ENCODE results near the gene TULP4.
"Not testable (repeated sequence)": the region's sequence is repeated elsewhere in the genome, so short reads cannot be mapped to it uniquely, and the experiment has no call there.

TULP4 gene

DNA sequence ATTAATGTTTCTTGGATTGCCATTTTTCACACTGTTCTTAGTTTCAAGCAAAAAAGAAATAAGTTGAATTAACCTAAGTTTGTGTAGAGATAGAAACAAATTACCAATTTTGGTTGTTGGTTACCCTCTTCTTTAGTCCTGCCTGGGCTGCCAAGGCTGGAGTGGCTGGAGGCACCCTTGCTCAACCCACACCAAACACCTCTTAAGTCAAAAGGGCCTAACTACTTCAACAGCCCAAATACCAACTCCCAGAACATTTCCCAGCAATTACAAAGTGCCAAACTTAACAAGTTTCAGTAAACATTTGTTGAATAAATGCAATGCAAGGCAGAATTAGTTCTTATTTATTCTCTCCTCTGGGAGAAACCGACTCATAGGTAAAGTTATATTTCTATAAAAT, 209.5 kb downstream of the TULP4 start:
- DNase-seq (ENCODE audit: low read depth in 1 of 2, low spot score in 1 of 2): no peak

DNA sequence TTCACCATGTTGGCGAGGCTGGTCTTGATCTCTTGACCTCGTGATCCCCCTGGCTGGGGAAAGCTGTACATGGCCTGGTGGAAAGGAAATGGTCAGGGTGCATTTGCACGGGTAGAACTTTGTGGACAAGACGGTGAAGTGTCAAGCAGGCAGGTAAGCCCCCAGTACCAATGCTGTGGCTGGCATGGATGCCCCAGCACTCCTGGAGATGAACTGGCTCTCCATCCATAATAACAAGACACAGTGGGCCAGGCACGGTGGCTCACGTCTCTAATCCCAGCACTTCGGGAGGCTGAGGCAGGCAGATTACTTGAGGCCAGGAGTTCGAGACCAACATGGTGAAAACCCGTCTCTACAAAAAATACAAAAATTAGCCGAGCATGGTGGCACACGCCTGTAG, 210.4 kb downstream of the TULP4 start:
- no peak for DNase-seq (ENCODE audit: low read depth in 1 of 2, low spot score in 1 of 2)

DNA sequence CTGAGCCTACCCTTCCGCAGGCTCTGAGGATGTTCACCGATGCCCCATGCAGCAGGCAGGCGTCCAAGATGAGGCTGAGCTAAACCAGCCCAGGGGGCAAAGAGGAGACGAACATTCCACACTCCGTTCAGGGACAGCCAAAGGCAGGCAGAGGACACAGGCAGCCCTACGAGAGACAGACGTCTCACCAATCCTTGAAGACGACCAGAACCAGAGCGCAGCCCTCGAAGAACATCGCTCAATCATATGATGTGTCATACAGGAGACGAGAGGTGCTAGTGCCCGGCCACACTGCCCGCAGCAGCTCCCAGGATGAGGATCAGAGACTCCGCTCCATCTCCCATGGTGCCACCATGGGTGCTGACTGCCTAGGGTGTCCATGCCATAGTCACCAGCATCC, 212.0 kb downstream of the TULP4 start:
- no peak for DNase-seq (ENCODE audit: low read depth in 1 of 2, low spot score in 1 of 2)

DNA sequence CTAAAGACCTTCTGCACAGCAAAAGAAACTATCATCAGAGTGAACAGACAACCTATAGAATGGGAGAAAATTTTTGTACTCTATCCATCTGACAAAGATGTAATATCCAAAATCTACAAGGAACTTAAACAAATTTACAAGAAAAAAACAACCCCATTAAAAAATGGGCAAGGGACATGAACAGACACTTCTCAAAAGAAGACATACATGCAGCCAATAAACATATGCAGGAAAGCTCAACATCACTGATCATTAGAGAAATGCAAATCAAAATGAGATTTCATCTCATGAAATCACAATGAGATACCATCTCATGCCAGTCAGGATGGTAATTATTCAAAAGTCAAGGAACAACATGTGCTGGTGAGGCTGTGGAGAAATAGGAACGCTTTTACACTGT, 215.6 kb downstream of the TULP4 start:
- DNase-seq (ENCODE audit: low read depth in 1 of 2, low spot score in 1 of 2): not testable (repeated sequence)

GRCh38 chr6:158528826-158529225, 216.6 kb downstream of the TULP4 start:
- DNase-seq (ENCODE audit: low read depth in 1 of 2, low spot score in 1 of 2): no peak

DNA sequence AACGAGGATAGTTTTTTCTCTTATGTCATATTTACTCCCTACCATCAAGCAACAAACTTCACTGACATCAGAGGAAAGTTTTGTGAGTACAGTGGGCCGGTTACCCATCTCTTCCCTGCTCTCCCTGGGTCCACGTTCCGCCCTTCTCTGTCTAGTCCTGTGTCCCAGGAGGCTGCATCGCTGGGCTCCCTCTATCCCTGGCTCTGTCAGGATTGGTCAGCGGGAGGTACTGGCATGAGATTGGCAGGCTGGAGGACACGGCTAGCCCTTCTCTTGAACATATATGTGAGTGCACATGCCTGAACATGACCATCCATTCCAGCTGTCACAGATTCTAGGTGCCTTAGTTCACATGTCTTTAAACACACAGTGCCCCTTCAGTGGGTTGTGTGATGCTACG, 217.4 kb downstream of the TULP4 start:
- DNase-seq (ENCODE audit: low read depth in 1 of 2, low spot score in 1 of 2): no peak

DNA sequence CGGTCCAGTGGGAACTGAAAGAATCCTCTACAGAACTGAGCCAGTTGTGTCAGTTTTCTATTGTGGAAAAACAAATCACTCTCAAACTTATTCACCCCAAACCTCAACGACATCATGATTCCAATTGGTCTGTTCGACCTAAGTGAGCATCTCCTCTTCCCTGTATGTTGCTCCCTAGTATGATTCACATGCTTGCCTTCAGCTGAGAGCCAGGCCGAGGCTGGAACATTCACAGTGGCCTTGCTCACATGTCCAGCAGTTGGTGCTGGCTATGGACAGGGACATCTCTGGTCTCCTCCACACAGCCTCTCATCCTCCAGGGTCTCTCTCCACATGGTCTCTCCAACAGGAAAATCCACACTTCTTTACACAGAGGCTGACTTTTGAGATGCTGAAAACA, 219.3 kb downstream of the TULP4 start:
- DNase-seq (ENCODE audit: low read depth in 1 of 2, low spot score in 1 of 2): no peak

DNA sequence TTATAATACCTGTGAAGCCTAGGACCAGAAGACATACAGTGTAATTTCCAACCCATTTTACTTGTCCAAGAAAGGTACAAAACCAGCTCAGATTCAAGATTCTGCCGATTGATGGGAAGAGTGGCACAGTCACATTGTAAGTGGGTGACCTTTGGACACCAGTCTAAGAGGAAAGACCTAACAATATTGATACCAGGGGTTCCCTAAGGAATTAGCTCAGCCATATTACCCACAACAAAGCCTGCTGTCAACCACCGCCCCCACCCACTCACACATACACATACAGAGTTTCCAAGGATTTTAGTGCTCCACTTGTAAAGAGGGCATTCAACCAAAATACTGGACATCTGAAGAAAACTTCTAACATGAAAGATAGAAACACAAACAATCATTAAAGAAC, 219.7 kb downstream of the TULP4 start:
- no peak for DNase-seq (ENCODE audit: low read depth in 1 of 2, low spot score in 1 of 2)

DNA sequence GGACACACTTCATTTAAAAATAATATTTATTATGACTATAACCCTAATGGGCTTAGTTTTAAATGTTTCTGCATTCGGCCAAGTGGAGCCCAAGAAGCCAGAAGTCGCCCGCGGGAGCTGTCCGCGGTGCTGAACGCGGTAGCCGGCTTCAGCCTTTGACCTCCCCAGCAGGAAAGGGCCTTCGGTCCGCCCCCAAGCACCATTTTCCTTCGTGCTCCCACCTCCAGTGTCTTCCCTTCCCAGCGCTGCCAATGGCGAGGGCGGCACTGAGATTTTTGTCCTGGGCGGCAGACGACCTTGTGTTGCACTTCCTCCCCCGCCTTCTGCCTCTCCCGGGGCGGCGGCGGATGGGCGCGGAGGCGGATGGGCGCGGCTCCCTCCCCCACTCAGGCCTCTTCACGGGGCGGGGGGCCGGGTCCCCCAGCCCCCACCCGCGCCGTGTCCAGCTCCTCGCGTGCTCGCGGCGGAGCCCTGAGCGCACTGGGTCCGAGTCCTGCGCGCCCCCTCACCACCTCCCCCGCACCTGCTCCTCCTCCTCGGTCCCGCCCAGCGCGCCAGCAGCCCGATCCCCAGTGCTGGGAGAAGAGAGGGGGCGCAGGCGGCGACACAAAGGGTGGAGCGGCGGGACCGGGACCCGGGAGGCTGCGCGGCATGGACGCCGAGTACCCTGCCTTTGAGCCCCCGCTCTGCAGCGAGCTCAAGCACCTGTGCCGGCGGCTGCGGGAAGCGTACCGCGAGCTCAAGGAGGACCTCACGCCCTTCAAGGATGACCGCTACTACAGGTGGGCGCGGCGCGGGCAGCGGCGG, 224.0 kb downstream of the TULP4 start:
- peak; percentile 36 to 51 for DNase-seq (ENCODE audit: low read depth in 1 of 2, low spot score in 1 of 2)

- no peak for DNase-seq (ENCODE audit: low read depth in 1 of 2, low spot score in 1 of 2)
Measured at GRCh38 chr6:158536891-158537798, 224.9 kb downstream of the TULP4 start.

- DNase-seq (ENCODE audit: low read depth in 1 of 2, low spot score in 1 of 2): no peak
Measured at GRCh38 chr6:158538741-158539140, 226.5 kb downstream of the TULP4 start.

- DNase-seq (ENCODE audit: low read depth in 1 of 2, low spot score in 1 of 2): no peak
Measured at GRCh38 chr6:158539413-158539812, 227.1 kb downstream of the TULP4 start.

GRCh38 chr6:158539881-158540280, 227.6 kb downstream of the TULP4 start:
- no peak for DNase-seq (ENCODE audit: low read depth in 1 of 2, low spot score in 1 of 2)

DNA sequence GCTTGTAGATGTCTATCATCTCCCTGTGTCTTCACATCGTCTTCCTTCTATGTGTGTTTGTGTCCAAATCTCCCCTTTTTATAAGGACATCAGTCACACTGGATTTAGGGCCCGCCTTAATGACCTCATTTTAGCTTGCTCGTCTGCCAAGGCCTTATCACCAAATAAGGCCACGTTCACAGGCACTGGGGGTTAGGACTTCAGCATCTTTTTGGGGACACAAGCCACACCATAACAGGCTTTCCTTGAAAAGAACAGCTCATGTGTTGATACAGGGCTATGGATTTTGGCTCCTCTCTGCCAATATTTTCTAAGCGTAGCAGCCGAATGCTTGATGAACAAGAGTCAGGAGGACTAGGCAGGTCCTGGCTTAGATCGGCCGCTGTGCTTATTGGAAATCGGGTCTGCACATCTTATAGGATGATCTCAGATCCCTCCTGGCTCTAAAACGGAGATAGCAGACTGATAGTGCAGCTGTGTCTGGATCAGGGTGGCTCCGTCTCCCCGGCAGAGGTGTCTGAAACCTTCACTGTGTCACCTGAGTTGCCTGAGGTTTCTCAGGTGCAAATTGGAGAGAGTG, 231.4 kb downstream of the TULP4 start:
- no peak for DNase-seq (ENCODE audit: low read depth in 1 of 2, low spot score in 1 of 2)

DNA sequence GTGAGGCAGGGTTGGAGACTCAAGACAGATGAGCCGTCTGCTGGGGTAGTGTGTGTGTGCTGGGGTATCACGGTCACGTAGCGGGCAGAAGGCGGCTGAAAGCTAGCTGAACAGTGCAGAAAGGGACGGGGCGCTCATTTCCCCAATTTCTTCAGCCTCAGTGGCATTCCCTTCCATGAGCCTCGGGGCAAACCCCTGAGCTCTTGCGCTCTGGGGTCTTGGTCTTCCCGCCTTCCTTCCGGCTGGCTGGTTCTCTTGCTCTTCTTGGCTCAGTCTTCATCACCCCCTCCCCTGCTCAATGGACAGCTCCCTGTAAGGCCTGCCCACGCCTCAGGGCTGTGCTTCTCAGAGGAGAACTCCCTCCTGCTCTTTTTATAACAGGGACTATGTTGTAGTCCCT, 232.2 kb downstream of the TULP4 start:
- no peak for DNase-seq (ENCODE audit: low read depth in 1 of 2, low spot score in 1 of 2)

DNA sequence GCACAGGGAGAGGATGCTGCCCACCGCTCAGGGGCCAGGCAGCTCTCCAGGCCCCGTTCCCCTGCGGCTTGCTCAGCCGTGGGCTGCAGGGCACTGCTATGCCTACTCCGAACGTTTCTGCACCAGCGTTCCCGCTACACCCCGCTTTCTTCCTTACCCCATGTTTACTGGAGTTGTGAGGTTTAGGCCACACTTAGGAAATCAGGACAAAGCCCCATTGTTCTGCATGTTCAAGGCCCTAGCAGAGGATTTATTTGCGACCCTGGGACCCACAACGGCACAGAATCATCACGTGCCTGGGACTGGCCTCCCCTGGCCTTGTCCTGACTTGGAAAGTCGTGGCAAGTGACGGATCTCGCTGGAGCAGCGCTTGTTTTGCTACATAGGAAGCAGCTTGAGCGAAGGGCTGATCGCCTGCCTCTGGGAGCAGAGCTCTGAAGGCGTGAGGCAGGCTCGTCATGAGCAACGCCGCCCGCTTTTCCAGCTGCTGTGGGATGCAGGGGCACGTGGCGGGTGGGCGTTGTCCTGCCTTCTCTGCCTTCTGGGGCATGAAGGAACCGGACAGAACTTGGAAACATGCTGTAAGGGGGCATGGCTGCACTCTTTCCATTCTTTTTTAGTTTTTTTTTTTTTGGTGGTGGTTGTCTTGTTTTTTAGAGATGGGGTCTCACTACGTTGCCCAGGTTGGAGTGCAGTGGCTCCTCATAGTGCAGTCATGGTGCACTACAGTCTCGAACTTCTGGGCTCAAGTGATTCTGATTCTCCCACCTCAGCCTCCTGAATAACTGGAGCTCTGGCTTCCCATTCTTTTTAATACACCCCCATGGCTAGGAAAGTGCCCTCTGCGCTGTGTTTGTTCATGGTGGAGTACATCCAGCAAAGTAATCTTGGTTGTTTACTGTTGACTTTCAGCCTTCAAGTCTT, 233.0 kb downstream of the TULP4 start:
- DNase-seq (ENCODE audit: low read depth in 1 of 2, low spot score in 1 of 2): no peak

DNA sequence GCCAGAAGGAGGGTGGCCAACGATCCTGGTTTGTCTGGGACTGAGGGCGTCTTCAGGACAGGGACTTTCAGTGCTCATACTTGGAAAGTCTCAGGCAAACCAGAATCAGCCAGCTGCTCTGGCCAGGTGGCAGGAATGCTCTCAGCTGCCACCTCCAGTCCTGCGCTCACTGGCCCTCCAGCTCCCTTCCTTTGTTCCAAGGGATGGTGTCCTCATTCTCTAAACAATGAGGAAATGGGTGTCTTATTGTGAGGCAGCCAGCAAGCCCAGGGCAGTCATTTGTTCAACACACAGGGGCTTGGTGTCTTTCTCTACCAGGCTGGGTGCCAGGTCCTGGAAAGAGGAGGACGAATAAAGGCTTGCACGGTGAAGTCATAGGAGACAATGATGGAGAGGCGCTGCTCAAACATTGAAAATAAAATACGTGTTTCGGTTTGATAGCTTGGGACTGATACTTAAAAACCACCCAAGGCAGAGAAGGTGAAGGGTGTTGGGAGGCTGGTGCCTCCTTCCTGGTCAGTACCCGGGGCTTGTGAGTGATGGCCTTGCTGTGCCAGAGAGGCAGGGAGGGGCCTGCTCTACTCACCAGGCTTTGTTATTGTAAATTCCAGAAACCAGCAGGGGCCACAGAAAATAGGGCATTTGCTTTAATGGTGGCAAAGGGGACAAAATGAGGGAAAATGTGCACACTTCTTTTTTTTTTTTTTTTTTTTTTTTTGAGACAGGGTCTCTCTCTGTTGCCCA, 236.3 kb downstream of the TULP4 start:
- DNase-seq (ENCODE audit: low read depth in 1 of 2, low spot score in 1 of 2): no peak

DNA sequence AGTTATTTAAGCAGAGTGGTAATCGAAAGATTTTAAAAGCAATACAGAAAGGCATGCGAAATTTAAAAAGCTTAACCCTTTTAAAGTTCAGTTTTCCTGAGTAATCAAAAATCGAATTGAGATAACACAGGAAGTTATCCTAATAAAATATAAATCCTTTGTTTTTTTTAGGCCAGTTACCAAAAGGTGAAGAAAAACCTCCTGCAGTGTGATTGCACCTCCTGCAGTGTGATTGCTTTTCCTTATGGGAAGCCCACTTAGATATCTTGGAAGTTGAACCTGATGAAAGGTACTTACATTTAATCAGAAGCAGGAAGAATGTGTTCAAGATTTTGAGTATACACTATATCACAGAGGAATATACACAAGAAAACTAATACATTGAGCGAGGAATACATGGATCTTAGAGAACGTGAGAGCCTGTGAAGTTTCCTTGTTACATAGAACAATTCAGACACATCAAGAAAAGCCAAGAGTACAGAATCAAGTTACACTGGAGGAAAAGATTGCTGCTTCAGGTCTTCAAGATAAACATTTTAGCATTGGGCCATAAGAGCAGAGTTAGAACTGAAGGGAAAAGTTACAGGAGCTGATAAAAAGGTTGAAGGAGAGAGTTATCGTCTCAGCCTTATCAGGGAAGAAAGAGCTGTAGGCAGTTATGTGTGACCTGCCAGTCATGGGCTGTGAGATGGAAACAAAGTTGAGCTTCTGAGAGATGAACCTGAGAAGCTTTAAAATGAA, 240.0 kb downstream of the TULP4 start:
- DNase-seq (ENCODE audit: low read depth in 1 of 2, low spot score in 1 of 2): no peak

DNA sequence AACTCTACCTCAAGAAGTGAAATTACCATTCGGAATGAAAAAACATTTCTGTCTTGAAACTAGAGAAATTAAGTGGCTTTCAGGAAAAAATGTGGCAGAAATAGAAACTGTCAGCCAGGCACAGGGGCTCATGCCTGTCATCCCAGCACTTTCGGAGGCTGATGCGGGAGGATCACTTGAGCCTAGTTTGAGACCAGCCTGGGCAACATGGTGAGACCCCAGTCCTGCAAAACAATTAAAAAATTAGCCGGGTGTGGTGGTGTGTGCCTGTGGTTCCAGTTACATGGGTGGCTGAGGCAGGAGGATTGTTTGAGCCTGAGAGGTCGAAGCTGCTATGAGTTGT, 240.5 kb downstream of the TULP4 start:
- no peak for DNase-seq (ENCODE audit: low read depth in 1 of 2, low spot score in 1 of 2)

Data from stimulated activated CD4-positive, alpha-beta T cell treated with anti-CD3 and anti-CD28 coated beads, Interleukin-15, amount 100 ng/mL, for 1 hour (primary cell).